BJ (cell line): ENCODE data around the gene TMEM184A. TPM values are rescaled to one million over a fixed set of nuclear protein-coding genes. Genes with fewer than 3 reads are reported as not detected.

Source experiments
- CTCF ChIA-PET: fragments of 350-600 bp; formaldehyde crosslinking; extraction: SDS; loops from one replicate; lab custom pipeline; 2021; ENCODE audit warnings: antibody characterized with exemption, inconsistent platforms; lab: Yijun Ruan, JAX
- POLR2A ChIA-PET: fragments of 300-600 bp; sonication (Branson Sonifier 250); formaldehyde crosslinking; extraction: SDS; loops from one replicate; lab custom pipeline; 2021; ENCODE audit warnings: antibody characterized with exemption; lab: Charles Lee
- DNase-seq: peaks from one replicate; pipeline ENCODE4 v3.0.0-alpha.2; 2011; ENCODE audit warnings: low read depth
- H3K27me3 ChIP-seq: 2 replicates; pipeline ENCODE4 v1.6.0; 2011; ENCODE audit warnings: low read length; ENCODE audit not compliant: control insufficient read depth, insufficient read depth
- H3K36me3 ChIP-seq: 2 replicates; pipeline ENCODE4 v1.5.1; 2011; ENCODE audit warnings: low read length; ENCODE audit not compliant: control insufficient read depth, insufficient read depth
- H3K4me3 ChIP-seq: 2 replicates; pipeline ENCODE4 v1.5.1; 2011; ENCODE audit warnings: low read depth, mild to moderate bottlenecking, control low read depth, low read length
- CTCF ChIP-seq: IDR thresholded peaks from 2 replicates; pipeline ENCODE4 v1.5.1; 2011; ENCODE audit warnings: low read depth, mild to moderate bottlenecking, control low read depth, inconsistent platforms, low read length, moderate library complexity; ENCODE audit not compliant: insufficient read depth
- polyA plus RNA-seq: library from polyadenylated mRNA; depleted of rRNA; stranded (reverse); fragments of >200 nt; gene quantifications from 2 replicates; pipeline ENCODE4 v1.2.3, GENCODE V29; 2011

TMEM184A gene
- polyA plus RNA-seq, 1 experiment = 1.3 TPM

GRCh38 chr7:1532456-1533254 is 23.4 kb downstream of the TMEM184A start:
- Histone ChIP-seq H3K4me3 (peak overlapping the region; percentile 79), H3K36me3 (peaks cover 4% of the 10 kb centered on the region; the same call in 1 of the 2 replicates), H3K27me3 (no peaks in the 10 kb centered on the region)
- ChIA-PET POLR2A (no interaction called here), CTCF (interaction anchor here (1.2 to 1.3 kb wide), 3 partner anchors 26 to 46 kb away, joined by 4 to 6 read pairs (median 5); no protein-coding TSS in a partner anchor)
- DNase-seq = peak; percentile 88
- TF ChIP-seq CTCF = no peak

GRCh38 chr7:1531979-1532455 is 24.0 kb downstream of the TMEM184A start:
- Histone ChIP-seq H3K36me3 (peaks cover 4% of the 10 kb centered on the region; the same call in 1 of the 2 replicates), H3K27me3 (no peaks in the 10 kb centered on the region), H3K4me3 (peak overlapping the region; percentile 79)
- no peak for TF ChIP-seq CTCF
- POLR2A ChIA-PET = no interaction called here
- CTCF ChIA-PET = no interaction called here
- DNase-seq = no peak

- no peak for TF ChIP-seq CTCF
- ChIA-PET CTCF (no interaction called here), POLR2A (no interaction called here)
- Histone ChIP-seq H3K4me3 (peak overlapping the region; percentile 79), H3K36me3 (peaks cover 4% of the 10 kb centered on the region; the same call in 1 of the 2 replicates), H3K27me3 (no peaks in the 10 kb centered on the region; the same call in 1 of the 2 replicates)
- no peak for DNase-seq
Observed at GRCh38 chr7:1531263-1531978, 24.6 kb downstream of the TMEM184A start.

- ChIA-PET CTCF (no interaction called here), POLR2A (no interaction called here)
- TF ChIP-seq CTCF = no peak
- Histone ChIP-seq H3K4me3 (peak overlapping the region; percentile 79), H3K36me3 (peaks cover 2% of the 10 kb centered on the region; the same call in 1 of the 2 replicates), H3K27me3 (no peaks in the 10 kb centered on the region; the same call in 1 of the 2 replicates)
- no peak for DNase-seq
Observed at GRCh38 chr7:1530946-1531262, 25.1 kb downstream of the TMEM184A start.
